Measurements from ENCODE around the gene COX7A2L.

COX7A2L gene

DNA sequence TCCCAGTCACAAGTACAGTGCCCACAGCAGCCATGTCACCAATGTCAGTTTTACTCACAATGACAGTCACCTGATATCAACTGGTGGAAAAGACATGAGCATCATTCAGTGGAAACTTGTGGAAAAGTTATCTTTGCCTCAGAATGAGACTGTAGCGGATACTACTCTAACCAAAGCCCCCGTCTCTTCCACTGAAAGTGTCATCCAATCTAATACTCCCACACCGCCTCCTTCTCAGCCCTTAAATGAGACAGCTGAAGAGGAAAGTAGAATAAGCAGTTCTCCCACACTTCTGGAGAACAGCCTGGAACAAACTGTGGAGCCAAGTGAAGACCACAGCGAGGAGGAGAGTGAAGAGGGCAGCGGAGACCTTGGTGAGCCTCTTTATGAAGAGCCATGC is 31.3 kb downstream of the COX7A2L start:
- ChIA-PET CTCF (no interaction called here), POLR2A (ENCODE audit: low non-redundant PET) (no interaction called here)
- TF ChIP-seq, protein P1, sequence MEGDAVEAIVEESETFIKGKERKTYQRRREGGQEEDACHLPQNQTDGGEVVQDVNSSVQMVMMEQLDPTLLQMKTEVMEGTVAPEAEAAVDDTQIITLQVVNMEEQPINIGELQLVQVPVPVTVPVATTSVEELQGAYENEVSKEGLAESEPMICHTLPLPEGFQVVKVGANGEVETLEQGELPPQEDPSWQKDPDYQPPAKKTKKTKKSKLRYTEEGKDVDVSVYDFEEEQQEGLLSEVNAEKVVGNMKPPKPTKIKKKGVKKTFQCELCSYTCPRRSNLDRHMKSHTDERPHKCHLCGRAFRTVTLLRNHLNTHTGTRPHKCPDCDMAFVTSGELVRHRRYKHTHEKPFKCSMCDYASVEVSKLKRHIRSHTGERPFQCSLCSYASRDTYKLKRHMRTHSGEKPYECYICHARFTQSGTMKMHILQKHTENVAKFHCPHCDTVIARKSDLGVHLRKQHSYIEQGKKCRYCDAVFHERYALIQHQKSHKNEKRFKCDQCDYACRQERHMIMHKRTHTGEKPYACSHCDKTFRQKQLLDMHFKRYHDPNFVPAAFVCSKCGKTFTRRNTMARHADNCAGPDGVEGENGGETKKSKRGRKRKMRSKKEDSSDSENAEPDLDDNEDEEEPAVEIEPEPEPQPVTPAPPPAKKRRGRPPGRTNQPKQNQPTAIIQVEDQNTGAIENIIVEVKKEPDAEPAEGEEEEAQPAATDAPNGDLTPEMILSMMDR (conservative IDR thresholded peaks at IDR 0.05; ENCODE audit: low read depth): no peak
- no peak for DNase-seq (ENCODE audit: low spot score)
- H3K27ac ChIP-seq: no peak overlapping the region

DNA sequence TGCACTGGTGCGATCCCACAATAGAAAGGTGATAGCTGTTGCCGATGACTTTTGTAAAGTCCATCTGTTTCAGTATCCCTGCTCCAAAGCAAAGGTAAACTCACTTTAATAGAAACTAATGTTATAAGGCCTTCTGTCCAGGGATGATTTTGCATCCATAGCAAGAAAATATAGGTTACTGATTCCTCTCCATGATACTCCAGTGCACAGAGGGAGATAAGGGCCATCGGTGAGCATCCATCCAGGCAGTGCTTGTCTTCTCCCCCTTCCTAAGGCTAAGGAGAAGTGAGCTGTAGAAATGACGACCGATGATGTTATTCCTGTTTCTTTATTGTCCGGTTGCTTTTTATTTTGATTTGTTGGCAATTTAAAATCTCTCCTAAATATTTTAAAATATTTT is 32.1 kb downstream of the COX7A2L start:
- ChIA-PET POLR2A (ENCODE audit: low non-redundant PET) (no interaction called here), CTCF (interaction anchor here (0.5 to 1.3 kb wide), 7 partner anchors 9 to 234 kb away, joined by 3 to 9 read pairs (median 3); partner anchors contain the start of gene COX7A2L)
- H3K27ac ChIP-seq: no peak overlapping the region
- DNase-seq (ENCODE audit: low spot score): no peak
- TF ChIP-seq, protein P1 (conservative IDR thresholded peaks at IDR 0.05; ENCODE audit: low read depth): no peak; the same call in 1 of the 2 replicates

DNA sequence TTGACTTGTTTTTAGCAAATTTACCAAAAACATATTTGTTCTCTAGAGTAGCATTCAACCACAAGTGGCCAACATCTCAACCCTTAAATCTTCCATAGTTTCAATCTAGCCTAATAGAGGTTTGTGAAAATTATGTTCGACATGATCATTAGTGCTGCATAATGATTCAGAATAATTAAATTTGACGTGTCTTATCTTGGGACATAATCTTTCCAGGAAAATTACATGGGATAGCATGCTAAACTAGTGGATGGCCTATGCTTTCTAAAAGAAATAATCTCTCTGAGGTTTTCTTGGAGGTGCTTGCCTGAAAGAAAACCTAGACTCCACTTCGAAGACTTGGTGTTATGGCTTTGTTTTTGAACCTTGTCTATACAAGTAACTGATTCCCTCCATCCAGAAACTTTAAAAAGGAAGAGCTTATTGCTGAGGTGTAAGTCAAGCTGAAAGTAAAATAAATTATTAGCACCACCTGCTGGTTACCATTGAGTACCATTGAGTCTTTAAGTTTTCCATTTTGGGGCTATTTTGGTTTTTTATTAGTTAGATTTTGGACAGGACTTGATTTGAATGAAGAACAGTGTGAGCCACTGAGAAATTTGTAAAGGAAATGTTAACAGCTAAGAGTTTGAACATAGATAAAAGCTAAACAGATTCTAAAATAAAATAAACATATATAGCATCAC is 32.7 kb downstream of the COX7A2L start:
- ChIA-PET CTCF (interaction anchor here (0.5 to 1.3 kb wide), 9 partner anchors 9 to 482 kb away, joined by 3 to 9 read pairs (median 3); partner anchors contain the start of gene COX7A2L), POLR2A (ENCODE audit: low non-redundant PET) (no interaction called here)
- DNase-seq (ENCODE audit: low spot score): no peak
- no peak overlapping the region for H3K27ac ChIP-seq
- TF ChIP-seq, protein P1 (conservative IDR thresholded peaks at IDR 0.05; ENCODE audit: low read depth): peak; percentile 38; the same call in 1 of the 2 replicates

DNA sequence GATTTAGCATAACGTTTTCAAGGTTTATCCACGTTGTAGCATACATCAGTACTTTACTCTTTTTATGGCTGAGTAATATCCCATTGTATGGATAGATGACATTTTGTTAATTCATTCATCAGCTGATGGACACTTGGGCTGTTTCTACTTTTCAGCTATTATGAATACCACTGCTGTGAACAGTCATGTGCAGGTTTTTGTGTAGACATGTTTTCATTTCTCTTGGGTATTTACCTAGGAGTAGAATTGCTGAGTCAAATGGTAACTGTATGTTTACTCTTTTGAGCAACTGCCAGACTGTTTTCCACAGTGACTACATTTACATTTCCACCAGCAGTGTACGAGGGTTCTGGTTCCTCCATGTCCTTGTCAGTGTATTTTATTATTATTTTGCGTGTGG is 33.9 kb downstream of the COX7A2L start:
- DNase-seq (ENCODE audit: low spot score): no peak
- CTCF ChIA-PET: no interaction called here
- TF ChIP-seq, protein P1 (conservative IDR thresholded peaks at IDR 0.05; ENCODE audit: low read depth): no peak

DNA sequence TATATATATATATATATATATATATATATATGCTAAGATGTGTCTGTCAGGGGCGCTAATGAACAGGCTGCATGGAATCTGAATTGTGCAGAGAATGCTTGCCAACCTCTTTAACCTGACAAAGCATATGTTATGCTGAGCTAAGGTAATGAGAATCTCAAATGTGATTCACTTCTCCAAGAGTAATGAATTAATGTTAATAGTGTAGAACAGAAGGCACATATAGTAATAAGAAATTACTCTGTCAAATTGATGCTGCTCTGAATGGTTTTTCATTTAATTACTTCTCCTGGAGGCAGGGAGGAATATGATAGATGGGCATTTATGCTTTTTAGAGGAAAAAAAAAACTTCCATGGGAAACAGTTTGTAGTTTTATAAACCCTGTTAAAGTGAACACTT is 35.4 kb downstream of the COX7A2L start:
- ChIA-PET POLR2A (ENCODE audit: low non-redundant PET) (no interaction called here), CTCF (interaction anchor here (0.7 to 1.2 kb wide), 2 partner anchors 10 to 359 kb away, joined by 3 read pairs; no protein-coding TSS in a partner anchor)
- no peak overlapping the region for H3K27ac ChIP-seq
- TF ChIP-seq, protein P1 (conservative IDR thresholded peaks at IDR 0.05; ENCODE audit: low read depth): no peak
- no peak for DNase-seq (ENCODE audit: low spot score)

More for the DNA sequence above, 33.9 kb downstream of the COX7A2L start:
- POLR2A ChIA-PET (ENCODE audit: low non-redundant PET): no interaction called here
- no peak overlapping the region for H3K27ac ChIP-seq

DNA sequence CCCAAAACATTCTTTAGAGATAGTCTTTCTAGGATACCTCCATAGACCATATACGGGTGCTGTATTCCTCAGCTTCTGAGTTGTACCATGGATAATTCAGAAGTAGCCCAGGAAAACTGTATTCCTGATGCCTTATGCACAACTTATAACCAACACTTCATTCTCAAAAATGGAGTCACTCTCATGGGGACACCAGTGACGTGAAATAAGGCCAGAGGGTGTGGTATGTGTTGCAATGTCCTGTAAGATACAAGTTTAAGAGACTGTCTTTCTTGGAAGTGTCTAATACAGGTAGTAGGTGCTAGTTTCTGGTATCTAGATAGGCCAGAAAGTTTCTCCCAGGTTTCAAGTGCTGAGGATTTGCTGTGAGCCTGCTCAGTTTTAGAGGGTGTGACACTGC is 36.1 kb downstream of the COX7A2L start:
- ChIA-PET POLR2A (ENCODE audit: low non-redundant PET) (no interaction called here), CTCF (interaction anchor here (0.6 kb wide), 1 partner anchor 219 kb away, joined by 5 read pairs; no protein-coding TSS in a partner anchor)
- no peak for DNase-seq (ENCODE audit: low spot score)
- H3K27ac ChIP-seq: no peak overlapping the region
- TF ChIP-seq, protein P1 (conservative IDR thresholded peaks at IDR 0.05; ENCODE audit: low read depth): no peak
